ENCODE data around the gene SLC2A6. TPM values are rescaled to one million over a fixed set of nuclear protein-coding genes. Genes with fewer than 3 reads are reported as not detected.

The SLC2A6 gene
- 8.2 and 13.2 TPM in 2 replicates for total RNA-seq

DNA sequence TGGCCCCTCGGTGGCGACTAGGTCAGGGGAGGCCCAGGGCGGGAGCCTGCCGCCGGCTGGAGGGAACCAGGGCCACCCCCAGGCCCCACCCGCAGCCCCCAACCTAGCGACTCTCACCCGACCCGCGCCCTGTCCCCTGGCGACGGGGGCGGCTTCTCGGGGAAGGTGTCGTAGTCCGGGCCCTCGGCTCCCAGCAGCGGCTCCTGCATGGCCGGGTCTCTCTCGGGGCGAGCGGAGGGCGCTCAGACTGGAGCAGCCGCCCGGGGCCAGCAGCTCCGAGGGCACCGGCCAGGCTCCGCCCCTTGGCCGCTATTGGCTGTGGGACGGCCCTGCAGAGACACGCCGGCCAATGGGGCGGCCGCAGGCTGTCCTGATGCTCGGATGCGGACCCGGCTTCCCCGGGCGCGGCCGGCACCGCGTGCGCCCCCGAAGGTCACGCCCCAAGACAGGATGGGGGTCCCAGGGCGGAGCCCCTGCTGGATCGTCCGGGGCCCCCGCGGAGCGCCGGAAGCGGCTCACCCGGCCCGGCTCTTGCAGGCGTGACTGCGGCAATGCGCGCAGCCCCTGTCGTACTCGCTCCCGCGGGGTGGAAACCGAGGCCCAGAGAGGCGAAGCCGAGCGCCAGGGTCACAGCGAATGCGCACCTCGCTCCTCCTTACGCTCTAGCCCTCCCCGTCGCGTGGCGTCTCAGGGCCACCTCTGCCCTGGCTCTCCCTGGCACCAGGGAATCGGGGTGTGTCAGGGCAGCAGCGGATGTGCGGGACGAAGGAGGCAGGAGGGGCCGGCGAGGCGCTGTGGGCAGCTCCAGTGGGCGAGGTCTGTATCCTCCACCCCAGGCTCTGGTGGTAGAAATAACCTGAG is at the start of gene SLC2A6:
TSS of gene SLC2A6 (minus strand) at position 249 of the 861 bp plus-strand sequence. CDS start at position 209, 40 bp downstream.

DNA sequence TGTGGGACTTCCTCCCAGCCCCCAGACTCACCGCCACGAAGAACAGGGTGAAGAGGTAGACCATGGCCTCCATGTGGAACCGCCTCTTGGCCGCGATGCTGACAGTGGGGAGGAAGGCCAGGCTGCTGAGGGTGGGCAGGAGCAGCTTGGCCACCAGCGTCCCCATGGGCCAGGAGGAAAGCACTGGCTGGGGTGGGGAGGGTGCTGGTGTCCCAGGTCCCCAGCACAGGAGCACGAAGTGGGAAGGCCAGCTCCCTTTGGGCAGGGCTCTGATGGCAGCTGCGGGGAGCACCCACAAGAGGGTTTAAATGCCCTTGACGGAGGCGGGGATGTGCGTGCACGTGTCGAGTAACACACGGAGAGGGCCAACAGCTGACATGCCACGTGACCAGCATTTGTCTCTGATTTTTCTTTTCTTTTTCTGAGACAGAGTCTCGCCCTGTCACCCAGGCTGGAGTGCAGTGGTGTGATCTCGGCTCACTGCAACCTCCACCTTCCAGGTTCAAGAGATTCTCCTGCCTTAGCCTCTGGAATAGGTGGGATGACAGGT is 45.9 kb upstream of the SLC2A6 start, which contains the start of gene MYMK:
TSS of gene MYMK (minus strand) at position 281 of the 550 bp plus-strand sequence. CDS start at position 166, 115 bp downstream.

GRCh38 chr9:133459476-133460404 is 19.2 kb downstream of the SLC2A6 start, which contains the start of gene CACFD1:
TSS of gene CACFD1 (plus strand) at chr9:133459978. CDS start at chr9:133460067, 89 bp downstream.

DNA sequence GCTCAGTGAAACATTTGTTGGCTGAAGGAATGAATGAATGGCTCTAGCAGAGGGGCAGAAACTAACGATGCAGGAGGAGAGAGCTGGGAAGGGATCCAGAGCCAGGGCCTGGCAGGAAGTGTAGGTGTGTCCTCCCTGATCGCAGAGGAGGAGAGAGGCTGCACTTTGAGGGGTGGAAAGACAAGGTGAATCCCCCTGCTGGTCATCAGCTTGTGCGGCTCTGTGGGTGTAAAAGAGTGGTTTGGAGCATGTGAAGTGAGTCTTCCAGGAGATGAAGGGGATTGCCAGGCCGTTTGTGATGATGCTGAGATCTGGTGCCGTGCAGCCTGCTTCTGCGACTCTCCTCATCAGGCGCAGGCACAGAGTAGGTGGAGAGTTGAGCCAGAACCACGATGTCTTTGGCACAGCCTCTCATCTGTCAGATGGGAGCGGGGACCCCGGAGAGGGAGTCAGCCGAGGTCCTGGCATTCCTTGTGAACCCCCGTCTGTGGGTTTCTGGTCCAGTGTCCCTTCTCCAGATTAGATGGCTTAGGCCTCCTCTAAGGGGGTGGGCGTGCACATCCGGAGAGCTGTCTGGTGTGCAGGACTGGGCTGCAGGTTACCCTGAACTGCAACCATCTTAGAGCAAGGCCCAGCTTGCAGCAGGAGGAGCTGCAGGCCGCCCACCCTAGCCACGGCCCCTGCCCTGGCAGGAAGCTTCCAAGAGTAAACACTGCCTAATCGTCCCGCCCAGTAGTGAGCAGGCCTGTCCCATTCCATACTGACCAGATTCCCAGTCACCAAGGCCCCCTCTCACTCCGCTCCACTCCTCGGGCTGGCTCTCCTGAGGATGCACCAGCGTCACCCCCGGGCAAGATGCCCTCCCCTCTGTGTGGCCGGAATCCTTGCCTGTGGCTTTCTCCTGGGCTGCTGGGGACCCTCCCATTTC is 57.0 kb downstream of the SLC2A6 start, which contains the start of gene ADAMTS13:
TSS of gene ADAMTS13 (plus strand) at position 753 of the 928 bp plus-strand sequence. CDS start at position 830, 77 bp downstream.

Other genes starting within 250 kb of the SLC2A6 start
- 0.43 TPM in 2 replicates for gene ABO, start 203.9 kb downstream of the SLC2A6 start, total RNA-seq
- gene SURF6, start 142.9 kb downstream of the SLC2A6 start, total RNA-seq: 8.0 and 10.5 TPM in 2 replicates
- 12.1 and 12.5 TPM in 2 replicates for gene MED22, start 131.0 kb downstream of the SLC2A6 start, total RNA-seq
- gene RPL7A, start 130.9 kb downstream of the SLC2A6 start, total RNA-seq: 2,195 and 2,415 TPM in 2 replicates
- 21.3 and 31.9 TPM in 2 replicates for gene SURF1, start 122.6 kb downstream of the SLC2A6 start, total RNA-seq
- gene SURF2, start 122.5 kb downstream of the SLC2A6 start, total RNA-seq: 10.1 and 12.5 TPM in 2 replicates
- gene SURF4, start 103.0 kb downstream of the SLC2A6 start, total RNA-seq: 283 and 354 TPM in 2 replicates
- 0.69 and 0.98 TPM in 2 replicates for gene STKLD1, start 102.7 kb downstream of the SLC2A6 start, total RNA-seq
- 13.1 and 19.5 TPM in 2 replicates for gene REXO4, start 61.1 kb downstream of the SLC2A6 start, total RNA-seq
- 0.52 and 0.65 TPM in 2 replicates for gene ADAMTS13, start 56.7 kb downstream of the SLC2A6 start, total RNA-seq
- 10.7 and 11.0 TPM in 2 replicates for gene CACFD1, start 19.1 kb downstream of the SLC2A6 start, total RNA-seq
- gene MYMK, start 45.9 kb upstream of the SLC2A6 start, total RNA-seq: not detected in 2 replicates
- gene ADAMTSL2, start 55.6 kb upstream of the SLC2A6 start, total RNA-seq: 0.09 and 0.11 TPM in 2 replicates
- gene FAM163B, start 130.3 kb upstream of the SLC2A6 start, total RNA-seq: not detected in 2 replicates
- not detected in 2 replicates for gene DBH, start 157.3 kb upstream of the SLC2A6 start, total RNA-seq